ENCODE results near the gene CLCA1. TPM values are rescaled to one million over a fixed set of nuclear protein-coding genes. Genes with fewer than 3 reads are reported as not detected.

The CLCA1 gene
- total RNA-seq, 1 donor from 2014 or later: 0.37 TPM

GRCh38 chr1:86502721-86503405, 34.1 kb downstream of the CLCA1 start:
- DNase-seq (ENCODE audit: low spot score): peak; percentile 61

- peak; percentile 45 for DNase-seq (ENCODE audit: low spot score)
Observed at GRCh38 chr1:86503406-86504136, 34.8 kb downstream of the CLCA1 start.

- no peak for DNase-seq (ENCODE audit: low spot score)
Observed at GRCh38 chr1:86504137-86504479, 35.4 kb downstream of the CLCA1 start.

GRCh38 chr1:86504895-86505563, 36.3 kb downstream of the CLCA1 start:
- DNase-seq (ENCODE audit: low spot score): peak; percentile 58

GRCh38 chr1:86505564-86505902, 36.8 kb downstream of the CLCA1 start:
- no peak for DNase-seq (ENCODE audit: low spot score)

- DNase-seq (ENCODE audit: low spot score): no peak
Observed at GRCh38 chr1:86507935-86508582, 39.3 kb downstream of the CLCA1 start.

- DNase-seq (ENCODE audit: low spot score): no peak
Observed at GRCh38 chr1:86508583-86508969, 39.8 kb downstream of the CLCA1 start.

GRCh38 chr1:86515597-86515996, 46.9 kb downstream of the CLCA1 start:
- no peak for DNase-seq (ENCODE audit: low spot score)

GRCh38 chr1:86516335-86516734, 47.6 kb downstream of the CLCA1 start:
- no peak for DNase-seq (ENCODE audit: low spot score)

GRCh38 chr1:86517336-86517735, 48.6 kb downstream of the CLCA1 start:
- no peak for DNase-seq (ENCODE audit: low spot score)

GRCh38 chr1:86520789-86521521, 52.2 kb downstream of the CLCA1 start:
- DNase-seq (ENCODE audit: low spot score): no peak

- DNase-seq (ENCODE audit: low spot score): no peak
Observed at GRCh38 chr1:86521522-86521891, 52.8 kb downstream of the CLCA1 start.

- DNase-seq (ENCODE audit: low spot score): no peak
Observed at GRCh38 chr1:86522240-86522639, 53.5 kb downstream of the CLCA1 start.

- DNase-seq (ENCODE audit: low spot score): no peak
Observed at GRCh38 chr1:86523670-86524354, 55.1 kb downstream of the CLCA1 start.

GRCh38 chr1:86527306-86527705, 58.6 kb downstream of the CLCA1 start:
- no peak for DNase-seq (ENCODE audit: low spot score)

- no peak for DNase-seq (ENCODE audit: low spot score)
Observed at GRCh38 chr1:86530211-86530845, 61.6 kb downstream of the CLCA1 start.

GRCh38 chr1:86537928-86538695, 69.4 kb downstream of the CLCA1 start:
- DNase-seq (ENCODE audit: low spot score): no peak

GRCh38 chr1:86538775-86539174, 70.0 kb downstream of the CLCA1 start:
- DNase-seq (ENCODE audit: low spot score): no peak

GRCh38 chr1:86541859-86542258, 73.1 kb downstream of the CLCA1 start:
- no peak for DNase-seq (ENCODE audit: low spot score)

GRCh38 chr1:86542631-86543030, 73.9 kb downstream of the CLCA1 start:
- no peak for DNase-seq (ENCODE audit: low spot score)
